Measurements from ENCODE around the gene STAC2. TPM values are rescaled to one million over a fixed set of nuclear protein-coding genes. Genes with fewer than 3 reads are reported as not detected.

Gene STAC2
- total and polyA plus RNA-seq, 2 of the 13 experiments (the other 11 are each of a cell fraction or from before 2014, with no cell fraction given): not detected

GRCh38 chr17:39244600-39245570, 19.1 kb upstream of the STAC2 start (continued):
- TF ChIP-seq, protein P1, sequence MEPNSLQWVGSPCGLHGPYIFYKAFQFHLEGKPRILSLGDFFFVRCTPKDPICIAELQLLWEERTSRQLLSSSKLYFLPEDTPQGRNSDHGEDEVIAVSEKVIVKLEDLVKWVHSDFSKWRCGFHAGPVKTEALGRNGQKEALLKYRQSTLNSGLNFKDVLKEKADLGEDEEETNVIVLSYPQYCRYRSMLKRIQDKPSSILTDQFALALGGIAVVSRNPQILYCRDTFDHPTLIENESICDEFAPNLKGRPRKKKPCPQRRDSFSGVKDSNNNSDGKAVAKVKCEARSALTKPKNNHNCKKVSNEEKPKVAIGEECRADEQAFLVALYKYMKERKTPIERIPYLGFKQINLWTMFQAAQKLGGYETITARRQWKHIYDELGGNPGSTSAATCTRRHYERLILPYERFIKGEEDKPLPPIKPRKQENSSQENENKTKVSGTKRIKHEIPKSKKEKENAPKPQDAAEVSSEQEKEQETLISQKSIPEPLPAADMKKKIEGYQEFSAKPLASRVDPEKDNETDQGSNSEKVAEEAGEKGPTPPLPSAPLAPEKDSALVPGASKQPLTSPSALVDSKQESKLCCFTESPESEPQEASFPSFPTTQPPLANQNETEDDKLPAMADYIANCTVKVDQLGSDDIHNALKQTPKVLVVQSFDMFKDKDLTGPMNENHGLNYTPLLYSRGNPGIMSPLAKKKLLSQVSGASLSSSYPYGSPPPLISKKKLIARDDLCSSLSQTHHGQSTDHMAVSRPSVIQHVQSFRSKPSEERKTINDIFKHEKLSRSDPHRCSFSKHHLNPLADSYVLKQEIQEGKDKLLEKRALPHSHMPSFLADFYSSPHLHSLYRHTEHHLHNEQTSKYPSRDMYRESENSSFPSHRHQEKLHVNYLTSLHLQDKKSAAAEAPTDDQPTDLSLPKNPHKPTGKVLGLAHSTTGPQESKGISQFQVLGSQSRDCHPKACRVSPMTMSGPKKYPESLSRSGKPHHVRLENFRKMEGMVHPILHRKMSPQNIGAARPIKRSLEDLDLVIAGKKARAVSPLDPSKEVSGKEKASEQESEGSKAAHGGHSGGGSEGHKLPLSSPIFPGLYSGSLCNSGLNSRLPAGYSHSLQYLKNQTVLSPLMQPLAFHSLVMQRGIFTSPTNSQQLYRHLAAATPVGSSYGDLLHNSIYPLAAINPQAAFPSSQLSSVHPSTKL (CRISPR knock-in tag; IDR thresholded peaks at IDR 0.05): no peak
- TF ChIP-seq ZFY (CRISPR knock-in tag; IDR thresholded peaks at IDR 0.05) (0 out of 2 replicates have a peak, but pooled peaks have one; percentile 19), HNRNPH1 (optimal IDR thresholded peaks at IDR 0.05; ENCODE audit: low read depth, low read length) (no peak), HNRNPL (IDR thresholded peaks at IDR 0.05; ENCODE audit: low read depth, low read length) (no peak), ZFP91 (CRISPR knock-in tag; IDR thresholded peaks at IDR 0.05; ENCODE audit: borderline replicate concordance) (no peak; the same call in 1 of the 2 replicates), NFRKB (IDR thresholded peaks at IDR 0.05) (no peak), TCF12 (IDR thresholded peaks at IDR 0.05) (no peak), TCF12 (CRISPR knock-in tag; IDR thresholded peaks at IDR 0.05) (no peak), ZNF317 (CRISPR knock-in tag; IDR thresholded peaks at IDR 0.05) (no peak), TSC22D2 (CRISPR knock-in tag; IDR thresholded peaks at IDR 0.05; ENCODE audit: borderline replicate concordance) (no peak), ZNF546 (CRISPR knock-in tag; conservative IDR thresholded peaks at IDR 0.05) (no peak), SYNCRIP (IDR thresholded peaks at IDR 0.05; ENCODE audit: insufficient read depth, low read depth, low read length) (no peak)
- TF ChIP-seq, protein P2, sequence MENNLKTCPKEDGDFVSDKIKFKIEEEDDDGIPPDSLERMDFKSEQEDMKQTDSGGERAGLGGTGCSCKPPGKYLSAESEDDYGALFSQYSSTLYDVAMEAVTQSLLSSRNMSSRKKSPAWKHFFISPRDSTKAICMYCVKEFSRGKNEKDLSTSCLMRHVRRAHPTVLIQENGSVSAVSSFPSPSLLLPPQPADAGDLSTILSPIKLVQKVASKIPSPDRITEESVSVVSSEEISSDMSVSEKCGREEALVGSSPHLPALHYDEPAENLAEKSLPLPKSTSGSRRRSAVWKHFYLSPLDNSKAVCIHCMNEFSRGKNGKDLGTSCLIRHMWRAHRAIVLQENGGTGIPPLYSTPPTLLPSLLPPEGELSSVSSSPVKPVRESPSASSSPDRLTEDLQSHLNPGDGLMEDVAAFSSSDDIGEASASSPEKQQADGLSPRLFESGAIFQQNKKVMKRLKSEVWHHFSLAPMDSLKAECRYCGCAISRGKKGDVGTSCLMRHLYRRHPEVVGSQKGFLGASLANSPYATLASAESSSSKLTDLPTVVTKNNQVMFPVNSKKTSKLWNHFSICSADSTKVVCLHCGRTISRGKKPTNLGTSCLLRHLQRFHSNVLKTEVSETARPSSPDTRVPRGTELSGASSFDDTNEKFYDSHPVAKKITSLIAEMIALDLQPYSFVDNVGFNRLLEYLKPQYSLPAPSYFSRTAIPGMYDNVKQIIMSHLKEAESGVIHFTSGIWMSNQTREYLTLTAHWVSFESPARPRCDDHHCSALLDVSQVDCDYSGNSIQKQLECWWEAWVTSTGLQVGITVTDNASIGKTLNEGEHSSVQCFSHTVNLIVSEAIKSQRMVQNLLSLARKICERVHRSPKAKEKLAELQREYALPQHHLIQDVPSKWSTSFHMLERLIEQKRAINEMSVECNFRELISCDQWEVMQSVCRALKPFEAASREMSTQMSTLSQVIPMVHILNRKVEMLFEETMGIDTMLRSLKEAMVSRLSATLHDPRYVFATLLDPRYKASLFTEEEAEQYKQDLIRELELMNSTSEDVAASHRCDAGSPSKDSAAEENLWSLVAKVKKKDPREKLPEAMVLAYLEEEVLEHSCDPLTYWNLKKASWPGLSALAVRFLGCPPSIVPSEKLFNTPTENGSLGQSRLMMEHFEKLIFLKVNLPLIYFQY (CRISPR knock-in tag; IDR thresholded peaks at IDR 0.05; ENCODE audit: borderline replicate concordance): no peak
